ENCODE measurements around the gene OCA2.

OCA2 gene

GRCh38 chr15:27774638-27775037, 324.5 kb downstream of the OCA2 start:
- Mint-ChIP-seq H3K4me3 (no peak overlapping the region), H3K4me1 (no peaks in the 10 kb centered on the region), H3K36me3 (ENCODE audit: low read depth) (no peaks in the 10 kb centered on the region), H3K27ac (no peak overlapping the region), H3K9me3 (peaks cover 5% of the 10 kb centered on the region), H3K27me3 (ENCODE audit: low read depth, poor library complexity) (peaks cover 6% of the 10 kb centered on the region)
- no peak for DNase-seq
- TF ChIP-seq, protein P1, sequence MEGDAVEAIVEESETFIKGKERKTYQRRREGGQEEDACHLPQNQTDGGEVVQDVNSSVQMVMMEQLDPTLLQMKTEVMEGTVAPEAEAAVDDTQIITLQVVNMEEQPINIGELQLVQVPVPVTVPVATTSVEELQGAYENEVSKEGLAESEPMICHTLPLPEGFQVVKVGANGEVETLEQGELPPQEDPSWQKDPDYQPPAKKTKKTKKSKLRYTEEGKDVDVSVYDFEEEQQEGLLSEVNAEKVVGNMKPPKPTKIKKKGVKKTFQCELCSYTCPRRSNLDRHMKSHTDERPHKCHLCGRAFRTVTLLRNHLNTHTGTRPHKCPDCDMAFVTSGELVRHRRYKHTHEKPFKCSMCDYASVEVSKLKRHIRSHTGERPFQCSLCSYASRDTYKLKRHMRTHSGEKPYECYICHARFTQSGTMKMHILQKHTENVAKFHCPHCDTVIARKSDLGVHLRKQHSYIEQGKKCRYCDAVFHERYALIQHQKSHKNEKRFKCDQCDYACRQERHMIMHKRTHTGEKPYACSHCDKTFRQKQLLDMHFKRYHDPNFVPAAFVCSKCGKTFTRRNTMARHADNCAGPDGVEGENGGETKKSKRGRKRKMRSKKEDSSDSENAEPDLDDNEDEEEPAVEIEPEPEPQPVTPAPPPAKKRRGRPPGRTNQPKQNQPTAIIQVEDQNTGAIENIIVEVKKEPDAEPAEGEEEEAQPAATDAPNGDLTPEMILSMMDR (IDR thresholded peaks at IDR 0.05): no peak

DNA sequence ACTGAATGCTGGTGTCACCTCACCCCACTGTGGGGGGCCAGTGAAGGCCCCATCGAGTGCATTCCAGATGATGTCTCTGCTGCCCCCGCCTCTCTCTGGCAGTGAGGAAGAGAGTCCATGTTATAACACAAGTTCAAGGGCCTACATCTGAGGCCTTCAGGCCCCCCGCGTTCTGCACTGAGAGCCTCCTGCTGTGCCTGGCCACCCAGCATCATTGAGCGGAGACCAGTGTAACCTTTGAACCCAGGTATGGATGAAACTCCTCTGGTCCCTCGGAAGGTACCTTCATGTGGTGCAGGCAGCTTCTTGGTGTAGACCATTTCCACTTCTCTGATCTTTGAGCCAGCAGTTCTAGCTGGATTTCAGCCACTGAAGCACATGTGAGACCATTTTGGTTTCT, 324.9 kb downstream of the OCA2 start:
- Mint-ChIP-seq H3K4me1 (no peaks in the 10 kb centered on the region), H3K4me3 (no peak overlapping the region), H3K9me3 (peaks cover 5% of the 10 kb centered on the region), H3K27ac (no peak overlapping the region), H3K27me3 (ENCODE audit: low read depth, poor library complexity) (peaks cover 6% of the 10 kb centered on the region), H3K36me3 (ENCODE audit: low read depth) (no peaks in the 10 kb centered on the region)
- DNase-seq: no peak
- TF ChIP-seq, protein P1 (IDR thresholded peaks at IDR 0.05): no peak

DNA sequence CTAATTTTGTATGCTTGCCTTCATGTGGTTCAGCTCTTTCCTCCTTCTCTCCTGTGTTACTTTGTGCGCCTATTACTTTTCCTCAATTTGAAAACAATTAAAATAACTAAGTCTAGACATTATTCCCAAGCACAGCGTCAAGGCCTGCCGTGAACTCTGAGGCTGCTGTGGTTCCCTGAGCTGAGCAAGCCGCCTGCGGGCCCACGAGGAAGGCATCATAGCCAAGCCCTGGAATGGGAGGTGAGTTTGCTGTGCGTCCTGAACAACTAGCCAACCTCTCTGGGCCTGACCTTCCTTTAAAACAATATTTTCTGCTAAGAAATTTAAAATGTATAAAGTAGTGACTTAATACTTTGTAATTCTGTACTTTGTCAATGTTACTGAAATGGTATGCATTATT, 327.2 kb downstream of the OCA2 start:
- Mint-ChIP-seq H3K4me3 (no peak overlapping the region), H3K27me3 (ENCODE audit: low read depth, poor library complexity) (peaks cover 6% of the 10 kb centered on the region), H3K9me3 (peaks cover 13% of the 10 kb centered on the region), H3K4me1 (peaks cover 5% of the 10 kb centered on the region), H3K27ac (no peak overlapping the region), H3K36me3 (ENCODE audit: low read depth) (no peaks in the 10 kb centered on the region)
- TF ChIP-seq, protein P1 (IDR thresholded peaks at IDR 0.05): no peak
- no peak for DNase-seq

DNA sequence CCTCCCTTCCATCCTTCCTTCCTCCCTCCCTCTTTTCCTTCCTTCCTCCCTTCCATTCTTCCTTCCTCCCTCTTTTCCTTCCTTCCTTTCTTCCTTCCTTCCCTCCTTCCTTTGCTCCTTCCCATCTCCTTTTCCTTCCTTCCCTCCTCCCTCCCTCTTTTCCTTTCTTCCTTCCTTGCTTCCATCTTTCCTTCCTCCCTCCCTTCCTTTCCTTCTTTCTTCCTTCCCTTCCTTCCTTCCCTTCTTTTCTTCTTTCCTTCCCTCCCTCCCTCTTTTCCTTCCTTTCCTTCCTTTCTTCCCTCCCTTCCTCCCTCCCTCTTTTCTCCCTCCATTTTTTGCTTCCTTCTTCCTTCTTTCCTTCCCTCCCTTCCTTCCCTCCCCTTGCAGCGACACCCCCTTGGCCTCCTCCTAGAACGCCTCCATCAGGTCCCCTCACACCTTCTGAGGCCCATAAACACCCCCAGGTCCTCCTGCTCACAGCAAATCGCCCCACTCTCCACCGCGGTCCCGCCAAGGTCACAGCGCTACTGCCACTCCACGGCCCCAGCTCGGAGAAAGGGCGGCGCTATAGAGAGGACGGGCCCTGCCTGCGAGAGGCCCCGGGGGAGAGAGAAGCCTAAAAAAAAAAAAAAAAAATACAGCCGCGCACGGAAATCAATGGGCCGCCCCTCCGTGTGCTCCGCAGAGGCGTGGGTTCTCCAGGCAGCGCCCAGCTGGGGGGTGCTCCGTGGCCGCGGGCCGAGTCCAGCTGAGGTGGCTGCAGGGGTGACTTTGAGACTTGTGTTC, 328.2 kb downstream of the OCA2 start:
- no peak overlapping the region for H3K27ac Mint-ChIP-seq
- no peak for DNase-seq
- TF ChIP-seq, protein P1 (IDR thresholded peaks at IDR 0.05): no peak
- H3K36me3 Mint-ChIP-seq (ENCODE audit: low read depth): no peaks in the 10 kb centered on the region
- H3K27me3 Mint-ChIP-seq (ENCODE audit: low read depth, poor library complexity): peaks cover 6% of the 10 kb centered on the region
- H3K9me3 Mint-ChIP-seq: peaks cover 17% of the 10 kb centered on the region
- no peak overlapping the region for H3K4me3 Mint-ChIP-seq
- H3K4me1 Mint-ChIP-seq: peaks cover 5% of the 10 kb centered on the region

DNA sequence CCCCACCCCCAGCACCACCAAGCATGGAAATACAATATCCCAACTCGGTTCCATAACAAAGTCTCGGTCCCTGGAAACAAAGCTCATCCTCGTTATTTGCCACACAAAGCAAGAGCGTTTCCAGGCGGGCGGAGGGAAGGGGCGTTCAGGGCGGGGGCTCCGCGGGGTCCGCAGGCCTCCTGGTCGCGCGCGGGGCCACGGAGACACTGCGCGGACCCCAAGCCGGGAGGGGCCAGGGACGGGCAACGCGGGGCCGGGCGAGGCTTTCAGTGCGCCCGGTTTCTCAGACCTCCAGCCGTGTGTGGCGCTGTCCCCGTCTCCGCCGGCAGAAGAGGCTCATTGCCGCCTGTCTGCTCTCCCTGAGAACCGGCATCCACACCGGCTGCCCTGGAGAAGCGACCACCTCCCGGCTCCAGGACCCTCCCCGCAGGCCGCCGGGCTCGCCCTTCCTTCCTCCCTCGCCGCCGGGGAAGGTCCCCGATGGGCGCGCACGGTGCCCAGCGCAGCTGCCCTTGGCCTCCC, 329.0 kb downstream of the OCA2 start:
- no peak overlapping the region for H3K4me3 Mint-ChIP-seq
- peaks cover 5% of the 10 kb centered on the region for H3K4me1 Mint-ChIP-seq
- H3K9me3 Mint-ChIP-seq: peaks cover 17% of the 10 kb centered on the region
- TF ChIP-seq, protein P1 (IDR thresholded peaks at IDR 0.05): no peak
- no peak for DNase-seq
- no peak overlapping the region for H3K27ac Mint-ChIP-seq
- no peaks in the 10 kb centered on the region for H3K36me3 Mint-ChIP-seq (ENCODE audit: low read depth)
- peaks cover 4% of the 10 kb centered on the region for H3K27me3 Mint-ChIP-seq (ENCODE audit: low read depth, poor library complexity)

DNA sequence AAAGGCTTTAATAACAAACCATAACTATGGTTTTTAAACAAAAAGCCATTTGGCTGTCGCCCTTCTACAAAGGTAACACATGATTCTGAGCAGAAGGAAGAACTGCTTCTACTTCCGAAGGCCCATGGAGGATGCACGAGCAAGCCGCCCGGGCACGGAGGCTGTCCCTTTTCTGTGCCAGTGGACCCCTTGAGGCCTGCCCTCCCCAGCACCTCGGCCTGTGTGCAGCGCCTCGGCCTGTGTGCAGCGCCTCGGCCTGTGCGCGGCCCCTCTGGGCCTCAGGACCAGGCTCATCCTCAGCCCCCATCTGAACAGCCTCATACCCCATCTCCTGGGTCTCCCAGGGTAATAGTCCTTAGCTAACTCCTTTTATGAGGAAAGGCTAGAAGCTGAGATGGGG, 329.5 kb downstream of the OCA2 start:
- Mint-ChIP-seq H3K27me3 (ENCODE audit: low read depth, poor library complexity) (peaks cover 4% of the 10 kb centered on the region), H3K36me3 (ENCODE audit: low read depth) (no peaks in the 10 kb centered on the region), H3K4me3 (no peak overlapping the region), H3K9me3 (peaks cover 17% of the 10 kb centered on the region), H3K4me1 (peaks cover 5% of the 10 kb centered on the region), H3K27ac (no peak overlapping the region)
- DNase-seq: no peak
- TF ChIP-seq, protein P1 (IDR thresholded peaks at IDR 0.05): no peak
